ENCODE measurements around the gene GLMN. TPM values are rescaled to one million over a fixed set of nuclear protein-coding genes. Genes with fewer than 3 reads are reported as not detected.

The GLMN gene
- total RNA-seq (2022; extraction: Qiagen RNA extraction; ENCODE audit: low read depth), result 6.2 to 8.1 TPM (median 7.4 TPM) in 5 replicates

GRCh38 chr1:92298573-92299476 is at the start of gene GLMN, which contains the start of gene RPAP2:
GLMN (minus strand) TSS chr1:92298987; CDS start chr1:92297999, 988 bp downstream.
RPAP2 (plus strand) TSS chr1:92299059; CDS start chr1:92299074, 15 bp downstream.

GRCh38 chr1:92217721-92218120 is 81.1 kb downstream of the GLMN start, which contains the start of gene C1orf146:
C1orf146 (plus strand) TSS chr1:92217915; CDS start chr1:92231421, 13,506 bp downstream.

Other genes starting within 250 kb of the GLMN start
- not detected in 5 replicates for gene SETSIP, start 223.6 kb downstream of the GLMN start, total RNA-seq (2022; extraction: Qiagen RNA extraction; ENCODE audit: low read depth)
- gene BTBD8, start 218.6 kb downstream of the GLMN start, total RNA-seq (2022; extraction: Qiagen RNA extraction; ENCODE audit: low read depth), result 0.51 to 0.84 TPM (median 0.57 TPM) in 5 replicates
- not detected in 5 replicates for gene C1orf146, start 81.1 kb downstream of the GLMN start, total RNA-seq (2022; extraction: Qiagen RNA extraction; ENCODE audit: low read depth)
- 9.5 to 12.1 TPM (median 11.3 TPM) in 5 replicates for gene RPAP2, start 72 bp upstream of the GLMN start, total RNA-seq (2022; extraction: Qiagen RNA extraction; ENCODE audit: low read depth)
- 0.15 to 0.24 TPM (median 0.22 TPM) in 4 of 5 replicates, not detected in the other for gene GFI1, start 187.9 kb upstream of the GLMN start, total RNA-seq (2022; extraction: Qiagen RNA extraction; ENCODE audit: low read depth)

Data from A549 treated with GW870086 at 1 μM for 4 hours (cell line).